GM23338 (cell line): ENCODE data around the gene DERA. TPM values are rescaled to one million over a fixed set of nuclear protein-coding genes. Genes with fewer than 3 reads are reported as not detected.
"Not testable (repeated sequence)": the region's sequence is repeated elsewhere in the genome, so short reads cannot be mapped to it uniquely, and the experiment has no call there.

Experiments used
- ATAC-seq: fragments of 200-7000 bp; cut with Tn5 transposase; 3 replicates; pipeline ENCODE4 v1.9.1; 2020
- DNase-seq: peaks from one replicate; pipeline ENCODE4 v3.0.0-alpha.2; 2015; ENCODE audit warnings: low spot score
- H2AFZ ChIP-seq: fragments of 200-600 bp; sonication (generic); 2 replicates; pipeline ENCODE4 v1.8.0; 2016; ENCODE audit warnings: antibody characterized with exemption, mild to moderate bottlenecking, moderate library complexity
- H3F3A ChIP-seq: fragments of 200-600 bp; sonication (generic); replicated peaks from 2 replicates; pipeline ENCODE4 v1.8.0; 2017; ENCODE audit warnings: antibody characterized with exemption, mixed run types, low read depth
- H3K27ac ChIP-seq: fragments of 200-600 bp; sonication (generic); 2 replicates; pipeline ENCODE4 v1.6.1; 2016; ENCODE audit warnings: low read depth
- H3K27me3 ChIP-seq: fragments of 200-600 bp; sonication (generic); 2 replicates; pipeline ENCODE4 v1.8.0; 2016; ENCODE audit warnings: mild to moderate bottlenecking, mixed run types, moderate library complexity; ENCODE audit not compliant: insufficient read depth
- H3K36me3 ChIP-seq: fragments of 200-600 bp; sonication (generic); 2 replicates; pipeline ENCODE4 v1.8.0; 2016; ENCODE audit warnings: mild to moderate bottlenecking; ENCODE audit not compliant: insufficient read depth
- H3K4me1 ChIP-seq: fragments of 200-600 bp; sonication (generic); 2 replicates; pipeline ENCODE4 v1.8.0; 2016; ENCODE audit warnings: mild to moderate bottlenecking, moderate library complexity; ENCODE audit not compliant: insufficient read depth
- H3K4me2 ChIP-seq: fragments of 200-600 bp; sonication (generic); 2 replicates; pipeline ENCODE4 v1.7.1; 2017; ENCODE audit warnings: mixed run types
- H3K4me3 ChIP-seq: fragments of 200-600 bp; sonication (generic); 2 replicates; pipeline ENCODE4 v1.6.1; 2016; ENCODE audit warnings: mixed run types
- H3K79me2 ChIP-seq: fragments of 200-600 bp; sonication (generic); replicated peaks from 2 replicates; pipeline ENCODE4 v1.8.0; 2017; ENCODE audit warnings: mild to moderate bottlenecking; ENCODE audit not compliant: insufficient read depth
- H3K9me2 ChIP-seq: fragments of 200-600 bp; sonication (generic); 2 replicates; pipeline ENCODE4 v1.8.0; 2017; ENCODE audit not compliant: insufficient read depth
- H4K20me1 ChIP-seq: fragments of 200-600 bp; sonication (generic); replicated peaks from 2 replicates; pipeline ENCODE4 v1.8.0; 2017; ENCODE audit warnings: mild to moderate bottlenecking; ENCODE audit not compliant: insufficient read depth
- H3K27ac Mint-ChIP-seq: 2 replicates; pipeline ENCODE4 v1.8.0; 2020; ENCODE audit warnings: inconsistent platforms, mild to moderate bottlenecking, moderate library complexity, mixed read lengths
- H3K27me3 Mint-ChIP-seq: 3 replicates; pipeline ENCODE4 v1.8.0; 2022; ENCODE audit warnings: low read depth, mild to moderate bottlenecking, moderate library complexity, mixed read lengths, inconsistent platforms; ENCODE audit not compliant: insufficient read depth, poor library complexity
- H3K36me3 Mint-ChIP-seq: 3 replicates; pipeline ENCODE4 v1.8.0; 2021; ENCODE audit warnings: low read depth, mild to moderate bottlenecking, inconsistent platforms, moderate library complexity, mixed read lengths
- H3K4me1 Mint-ChIP-seq: 3 replicates; pipeline ENCODE4 v1.8.0; 2020; ENCODE audit warnings: mild to moderate bottlenecking, inconsistent platforms, mixed read lengths
- H3K4me3 Mint-ChIP-seq: 3 replicates; pipeline ENCODE4 v1.8.0; 2021; ENCODE audit warnings: moderate library complexity, mild to moderate bottlenecking, inconsistent platforms, mixed read lengths
- H3K9me3 Mint-ChIP-seq: 3 replicates; pipeline ENCODE4 v1.8.0; 2020; ENCODE audit warnings: moderate library complexity, mild to moderate bottlenecking, inconsistent platforms, mixed read lengths
- CREB1 ChIP-seq: fragments of 250-450 bp; sonication (Bioruptor Pico); IDR thresholded peaks from 2 replicates; pipeline ENCODE4 v1.5.0; 2020; ENCODE audit warnings: low read depth, mild to moderate bottlenecking, moderate library complexity
- ETS1 ChIP-seq: IDR thresholded peaks from 2 replicates; pipeline ENCODE4 v1.6.1; 2016; ENCODE audit warnings: antibody characterized with exemption
- EZH2 ChIP-seq: fragments of 200-600 bp; sonication (generic); IDR thresholded peaks from one replicate; pipeline ENCODE4 v1.8.0; 2017; ENCODE audit warnings: antibody characterized with exemption, mild to moderate bottlenecking, low read depth; ENCODE audit not compliant: unreplicated experiment
- EZH2phosphoT487 ChIP-seq: fragments of 200-600 bp; sonication (generic); IDR thresholded peaks from one replicate; pipeline ENCODE4 v1.8.1; 2018; ENCODE audit warnings: antibody characterized with exemption; ENCODE audit not compliant: unreplicated experiment
- JUNB ChIP-seq: IDR thresholded peaks from one replicate; pipeline ENCODE4 v1.6.1; 2016; ENCODE audit warnings: antibody characterized with exemption; ENCODE audit not compliant: unreplicated experiment
- NANOG ChIP-seq: IDR thresholded peaks from 2 replicates; pipeline ENCODE4 v1.6.1; 2016; ENCODE audit warnings: antibody characterized with exemption, borderline replicate concordance
- REST ChIP-seq: IDR thresholded peaks from one replicate; pipeline ENCODE4 v1.6.1; 2018; ENCODE audit warnings: antibody characterized with exemption; ENCODE audit not compliant: unreplicated experiment
- STAT1 ChIP-seq: IDR thresholded peaks from one replicate; pipeline ENCODE4 v1.6.1; 2016; ENCODE audit warnings: antibody characterized with exemption; ENCODE audit not compliant: unreplicated experiment
- ZNF114 ChIP-seq: fragments of 250-450 bp; sonication (Bioruptor Pico); IDR thresholded peaks from 2 replicates; pipeline ENCODE4 v1.5.0; 2020; ENCODE audit warnings: mild to moderate bottlenecking, moderate library complexity
- ZNF462 ChIP-seq: fragments of 250-450 bp; sonication (Bioruptor Pico); IDR thresholded peaks from 2 replicates; pipeline ENCODE4 v1.5.0; 2020; ENCODE audit warnings: mild to moderate bottlenecking, moderate library complexity
- polyA plus RNA-seq: library from polyadenylated mRNA; unstranded; fragments of >200 nt; fragmentation: Nextera tagmentation; extraction: Ambion mirVana; gene quantifications from 2 replicates; pipeline ENCODE4 v1.2.1, GENCODE V29; 2016
- total RNA-seq: library from RNA; depleted of rRNA; stranded (reverse); fragments of >200 nt; shearing (Covaris generic); gene quantifications from 2 replicates; pipeline ENCODE4 v1.2.3, GENCODE V29; 2014

Gene DERA
- total and polyA plus RNA-seq, 2 experiments from 2014 or later = 20.4 to 27.3 TPM

GRCh38 chr12:15873556-15873955 lies 37.6 kb upstream of the DERA start:
- H3K27me3 ChIP-seq = no peaks in the 10 kb centered on the region
- peaks cover 33% of the 10 kb centered on the region for H3K4me1 Mint-ChIP-seq
- peaks cover 25% of the 10 kb centered on the region for H3K4me1 ChIP-seq
- TF ChIP-seq STAT1 (no peak), CREB1 (CRISPR knock-in tag) (no peak), EZH2 (no peak), JUNB (no peak), NANOG (no peak), REST (no peak), ZNF114 (CRISPR knock-in tag) (no peak), ZNF462 (CRISPR knock-in tag) (no peak), ETS1 (no peak), EZH2phosphoT487 (no peak)
- no peak overlapping the region for H3K4me3 Mint-ChIP-seq
- no peaks in the 10 kb centered on the region for H3K79me2 ChIP-seq
- no peak overlapping the region for H3K4me2 ChIP-seq
- peaks cover 2% of the 10 kb centered on the region for H3K27me3 Mint-ChIP-seq
- H2AFZ ChIP-seq = 0 out of 2 replicates have a peak overlapping the region, but pooled peaks have one; percentile 14
- ATAC-seq = no peak
- H3K36me3 Mint-ChIP-seq = peaks cover 13% of the 10 kb centered on the region
- no peaks in the 10 kb centered on the region for H3K36me3 ChIP-seq
- H3K27ac Mint-ChIP-seq = no peak overlapping the region
- peaks cover 3% of the 10 kb centered on the region; the same call in 1 of the 3 replicates for H3K9me3 Mint-ChIP-seq
- no peak for DNase-seq
- H3K9me2 ChIP-seq = no peaks in the 10 kb centered on the region
- no peaks in the 10 kb centered on the region for H3F3A ChIP-seq
- H3K4me3 ChIP-seq = no peak overlapping the region
- H4K20me1 ChIP-seq = no peaks in the 10 kb centered on the region
- no peak overlapping the region for H3K27ac ChIP-seq

- H3K4me2 ChIP-seq, H3F3A ChIP-seq, H3K36me3 ChIP-seq, H3K27ac Mint-ChIP-seq, H3K27me3 ChIP-seq, H3K27me3 Mint-ChIP-seq, H3K79me2 ChIP-seq, H3K9me3 Mint-ChIP-seq, H3K4me3 ChIP-seq, H3K27ac ChIP-seq, H3K4me3 Mint-ChIP-seq, H2AFZ ChIP-seq, ATAC-seq, H3K9me2 ChIP-seq, H4K20me1 ChIP-seq, DNase-seq: not testable (repeated sequence)
- H3K36me3 Mint-ChIP-seq = peaks cover 13% of the 10 kb centered on the region
- H3K4me1 ChIP-seq = peaks cover 16% of the 10 kb centered on the region
- H3K4me1 Mint-ChIP-seq = peaks cover 26% of the 10 kb centered on the region
Measured at GRCh38 chr12:15874556-15875145, 36.5 kb upstream of the DERA start.
